B cell (primary cell): ENCODE data around the gene GPR183. TPM values are rescaled to one million over a fixed set of nuclear protein-coding genes. Genes with fewer than 3 reads are reported as not detected.

Experiments used
- ATAC-seq: fragments of 200-7000 bp; cut with Tn5 transposase; one replicate; pipeline ENCODE4 v1.10.0; 2021; ENCODE audit warnings: low read depth, mild to moderate bottlenecking, moderate number of reproducible peaks, moderate library complexity
- CTCF ChIA-PET: fragments of 350-600 bp; sonication (Branson Sonifier 250); formaldehyde crosslinking; loops from one replicate; lab custom pipeline; 2021; ENCODE audit warnings: antibody characterized with exemption, inconsistent platforms; lab: Charles Lee
- POLR2A ChIA-PET: fragments of 350-600 bp; sonication (Branson Sonifier 250); formaldehyde crosslinking; loops from one replicate; lab custom pipeline; 2021; ENCODE audit warnings: antibody characterized with exemption; lab: Charles Lee
- DNase-seq: peaks from one replicate; pipeline ENCODE4 v3.0.0; 2013
- H2AFZ ChIP-seq: 2 replicates; pipeline ENCODE4 v1.6.1; 2012; ENCODE audit warnings: mild to moderate bottlenecking, low read depth, low read length; ENCODE audit not compliant: insufficient read depth, poor library complexity, severe bottlenecking
- H3K27ac ChIP-seq, 2 donors: 1 replicate in 1 of 2; 2 replicates in 1 of 2; pipeline ENCODE4 v1.5.1; 2012 to 2013; ENCODE audit warnings: low read length in 2 of 2, mild to moderate bottlenecking in 2 of 2, moderate library complexity in 1 of 2
- H3K27me3 ChIP-seq, 4 experiments: fragments of 200-600 bp in 1 of 4; sonication (generic) in 1 of 4; replicated peaks in 1 of 4; 1 replicate in 2 of 4; 2 replicates in 2 of 4; pipeline versions ENCODE4 v1.6.1 to v1.7.0; 2013 to 2016; ENCODE audit warnings: low read length in 3 of 4, mild to moderate bottlenecking in 2 of 4, mixed read lengths in 1 of 4, moderate library complexity in 1 of 4; ENCODE audit not compliant: insufficient read depth in 4 of 4, control insufficient read depth in 3 of 4; ENCODE audit errors: control extremely low read depth in 1 of 4
- H3K36me3 ChIP-seq, 2 experiments: replicated peaks in 1 of 2; 1 replicate in 1 of 2; 2 replicates in 1 of 2; pipeline versions ENCODE4 v1.6.1 to v1.7.1; 2013; ENCODE audit warnings: low read length in 1 of 2; ENCODE audit not compliant: insufficient read depth in 2 of 2, control insufficient read depth in 1 of 2; ENCODE audit errors: control extremely low read depth in 1 of 2, extremely low read depth in 1 of 2
- H3K4me1 ChIP-seq, 2 donors: fragments of 200-600 bp in 1 of 2; sonication (generic) in 1 of 2; 1 replicate in 1 of 2; 2 replicates in 1 of 2; pipeline versions ENCODE4 v1.5.1 to v1.6.1; 2013 to 2017; ENCODE audit warnings: low read length in 2 of 2; ENCODE audit not compliant: control insufficient read depth in 2 of 2, insufficient read depth in 2 of 2
- H3K4me2 ChIP-seq: replicated peaks from 2 replicates; pipeline ENCODE3; 2012; ENCODE audit warnings: mild to moderate bottlenecking, low read depth, low read length; ENCODE audit not compliant: poor library complexity, severe bottlenecking
- H3K4me3 ChIP-seq, 5 experiments: fragments of 200-600 bp in 1 of 5; sonication (generic) in 1 of 5; 1 replicate in 3 of 5; 2 replicates in 2 of 5; pipeline versions ENCODE4 v1.5.1 to v1.7.0; 2011 to 2016; ENCODE audit warnings: low read length in 4 of 5, mild to moderate bottlenecking in 4 of 5, low read depth in 2 of 5, control low read depth in 1 of 5, moderate library complexity in 1 of 5; ENCODE audit not compliant: insufficient read depth in 1 of 5; ENCODE audit errors: control extremely low read depth in 1 of 5, extremely low read depth in 1 of 5
- H3K79me2 ChIP-seq: fragments of 200-600 bp; sonication (generic); one replicate; pipeline ENCODE4 v1.6.0; 2016; ENCODE audit warnings: low read length; ENCODE audit not compliant: control insufficient read depth, insufficient read depth
- H3K9ac ChIP-seq: fragments of 200-600 bp; sonication (generic); 2 replicates; pipeline ENCODE4 v1.6.1; 2017; ENCODE audit warnings: mild to moderate bottlenecking, low read length, moderate library complexity
- H3K9me3 ChIP-seq, 3 donors: one replicate each; pipeline versions ENCODE4 v1.6.1 to v1.7.1; 2013; ENCODE audit warnings: low read length in 2 of 3; ENCODE audit not compliant: control insufficient read depth in 2 of 3, insufficient read depth in 1 of 3; ENCODE audit errors: control extremely low read depth in 1 of 3
- H4K20me1 ChIP-seq: 2 replicates; pipeline ENCODE4 v1.6.0; 2012; ENCODE audit warnings: mild to moderate bottlenecking, low read length; ENCODE audit not compliant: insufficient read depth, control insufficient read depth, poor library complexity, severe bottlenecking
- H3K27ac Mint-ChIP-seq: one replicate; pipeline ENCODE4 v1.8.0; 2021; ENCODE audit warnings: mixed read lengths
- H3K27me3 Mint-ChIP-seq: one replicate; pipeline ENCODE4 v1.8.0; 2021; ENCODE audit warnings: mixed read lengths
- H3K4me1 Mint-ChIP-seq: one replicate; pipeline ENCODE4 v1.8.0; 2021; ENCODE audit warnings: mixed read lengths
- H3K4me3 Mint-ChIP-seq: one replicate; pipeline ENCODE4 v1.8.0; 2021; ENCODE audit warnings: mixed read lengths
- H3K9me3 Mint-ChIP-seq: one replicate; pipeline ENCODE4 v1.8.0; 2022; ENCODE audit warnings: mixed read lengths; ENCODE audit not compliant: insufficient read depth
- CTCF ChIP-seq: fragments of 200-600 bp; IDR thresholded peaks from one replicate; pipeline ENCODE4 v1.8.0; 2022; ENCODE audit warnings: antibody characterized with exemption, mild to moderate bottlenecking
- EZH2 ChIP-seq: IDR thresholded peaks from 2 replicates; pipeline ENCODE4 v1.6.1; 2012; ENCODE audit warnings: borderline replicate concordance, low read depth, mild to moderate bottlenecking, moderate library complexity, low read length; ENCODE audit not compliant: insufficient read depth, poor library complexity, severe bottlenecking
- WGBS: methylation state at CpG from one replicate; pipeline ENCODE4 v1.1.5; 2013; ENCODE audit warnings: missing lambda C conversion rate; ENCODE audit not compliant: insufficient coverage; 5-methylcytosine and 5-hydroxymethylcytosine counted together
- intact Hi-C: fragments of 100-400 bp; cut with micrococcal nuclease; formaldehyde crosslinking; loops from one replicate; pipeline ENCODE4 v1.10.0; 2022
- polyA plus RNA-seq: library from polyadenylated mRNA; depleted of rRNA; stranded (reverse); fragments of >200 nt; gene quantifications from 2 replicates; pipeline ENCODE4 v1.2.3, GENCODE V29; 2012
- total RNA-seq, 2 donors: library from RNA; stranded (reverse); fragments of 120-200 nt in 1 of 2; gene quantifications; 1 replicate in 1 of 2; 2 replicates in 1 of 2; pipeline versions ENCODE4 v1.2.3 to v1.2.4, GENCODE V29; 2013 to 2022

The GPR183 gene
- total and polyA plus RNA-seq, 2 donors (not counting 1 experiment from before 2014, with no cell fraction given): 150 to 256 TPM

- DNase-seq (no peak), ATAC-seq (no peak)
- H3K4me3 ChIP-seq: peak overlapping the region in 2 of 5 experiments; percentile 13 to 34
- 75% methylated on average over 1 of the region's 4 CpGs for WGBS
- no peak overlapping the region for H2AFZ ChIP-seq
- no peaks in the 10 kb centered on the region for H3K27me3 ChIP-seq
- H3K27ac ChIP-seq: peak overlapping the region; percentile 61
- intact Hi-C loops: no loop called here
- TF ChIP-seq EZH2 (no peak), CTCF (no peak)
- no peaks in the 10 kb centered on the region for H4K20me1 ChIP-seq
- H3K27ac Mint-ChIP-seq: peak overlapping the region; percentile 80
- no peaks in the 10 kb centered on the region for H3K9me3 Mint-ChIP-seq
- H3K9me3 ChIP-seq: no peaks in the 10 kb centered on the region
- peaks cover 96% of the 10 kb centered on the region for H3K79me2 ChIP-seq
- ChIA-PET POLR2A (interaction anchor here (1.0 to 1.5 kb wide), 3 partner anchors 11 to 30 kb away, joined by 3 to 5 read pairs (median 3); no protein-coding TSS in a partner anchor), CTCF (interaction anchor here (1.0 to 13.9 kb wide), 8 partner anchors 16 to 136 kb away, joined by 3 to 206 read pairs (median 13); no protein-coding TSS in a partner anchor)
- H3K4me1 ChIP-seq: peaks cover 88 to 94% of the 10 kb centered on the region in 2 donors
- H3K27me3 Mint-ChIP-seq: no peaks in the 10 kb centered on the region
- peak overlapping the region; percentile 82 for H3K4me3 Mint-ChIP-seq
- peak overlapping the region; percentile 14 for H3K9ac ChIP-seq
- peak overlapping the region; percentile 67 for H3K4me2 ChIP-seq
- peaks cover 86% of the 10 kb centered on the region for H3K4me1 Mint-ChIP-seq
- peaks cover 0 to 62% of the 10 kb centered on the region in 2 experiments for H3K36me3 ChIP-seq
Measured at GRCh38 chr13:99299256-99299919, 7.8 kb downstream of the GPR183 start.

- H3K27me3 Mint-ChIP-seq: no peaks in the 10 kb centered on the region
- intact Hi-C loops: no loop called here
- Histone ChIP-seq H3K36me3 (peaks cover 0 to 60% of the 10 kb centered on the region in 2 experiments), H2AFZ (no peak overlapping the region), H3K4me2 (peak overlapping the region; percentile 67), H3K4me1 (peaks cover 86 to 94% of the 10 kb centered on the region in 2 donors), H3K27me3 (no peaks in the 10 kb centered on the region), H3K9ac (peak overlapping the region; percentile 44), H4K20me1 (no peaks in the 10 kb centered on the region), H3K79me2 (peaks cover 96% of the 10 kb centered on the region), H3K27ac (peak overlapping the region; percentile 61 to 78), H3K4me3 (peak overlapping the region in 1 of 5 experiments; percentile 47), H3K9me3 (no peaks in the 10 kb centered on the region)
- ATAC-seq (no peak), DNase-seq (no peak)
- ChIA-PET CTCF (interaction anchor here (0.5 to 13.9 kb wide), 13 partner anchors 9 to 137 kb away, joined by 3 to 206 read pairs (median 6); partner anchors contain the start of gene GPR183), POLR2A (interaction anchor here (0.9 to 1.1 kb wide), 3 partner anchors 10 to 97 kb away, joined by 3 read pairs; partner anchors contain the start of gene UBAC2)
- H3K4me1 Mint-ChIP-seq: peaks cover 85% of the 10 kb centered on the region
- WGBS: no CpG with 5 or more reads among the region's 2 CpGs
- no peaks in the 10 kb centered on the region for H3K9me3 Mint-ChIP-seq
- TF ChIP-seq CTCF (no peak), EZH2 (no peak)
- H3K4me3 Mint-ChIP-seq: peak overlapping the region; percentile 81
- peak overlapping the region; percentile 79 for H3K27ac Mint-ChIP-seq
Measured at GRCh38 chr13:99298056-99298455, 9.1 kb downstream of the GPR183 start.
